GM21529 (cell line): ENCODE data around the gene MCCC2.
"Not testable (repeated sequence)": the region's sequence is repeated elsewhere in the genome, so short reads cannot be mapped to it uniquely, and the experiment has no call there.

Source experiments
- ATAC-seq: cut with Tn5 transposase; IDR thresholded peaks from one replicate; pipeline ENCODE4 v1.9.1; 2021; ENCODE audit not compliant: unreplicated experiment

MCCC2 gene

GRCh38 chr5:71586941-71587765, at the start of gene MCCC2:
MCCC2 (plus strand) TSS chr5:71587340; CDS start chr5:71587426, 86 bp downstream.
- ATAC-seq: peak; percentile 95

GRCh38 chr5:71537687-71538086, 49.5 kb upstream of the MCCC2 start:
- ATAC-seq: no peak

GRCh38 chr5:71550885-71551284, 36.3 kb upstream of the MCCC2 start:
- ATAC-seq: not testable (repeated sequence)

GRCh38 chr5:71551582-71551981, 35.6 kb upstream of the MCCC2 start:
- not testable (repeated sequence) for ATAC-seq

- not testable (repeated sequence) for ATAC-seq
Measured at GRCh38 chr5:71552026-71552749, 35.0 kb upstream of the MCCC2 start.

- ATAC-seq: no peak
Measured at GRCh38 chr5:71563161-71563560, 24.0 kb upstream of the MCCC2 start.

- no peak for ATAC-seq
Measured at GRCh38 chr5:71564895-71565294, 22.2 kb upstream of the MCCC2 start.

GRCh38 chr5:71569748-71570509, 17.2 kb upstream of the MCCC2 start:
- no peak for ATAC-seq

- not testable (repeated sequence) for ATAC-seq
Measured at GRCh38 chr5:71571811-71572210, 15.3 kb upstream of the MCCC2 start.

GRCh38 chr5:71573591-71573990, 13.5 kb upstream of the MCCC2 start:
- ATAC-seq: no peak

- ATAC-seq: not testable (repeated sequence)
Measured at GRCh38 chr5:71575588-71575987, 11.6 kb upstream of the MCCC2 start.

GRCh38 chr5:71576241-71576640, 10.9 kb upstream of the MCCC2 start:
- no peak for ATAC-seq

GRCh38 chr5:71577839-71578238, 9.3 kb upstream of the MCCC2 start:
- not testable (repeated sequence) for ATAC-seq

- no peak for ATAC-seq
Measured at GRCh38 chr5:71582945-71583584, 4.1 kb upstream of the MCCC2 start.

- ATAC-seq: peak; percentile 1
Measured at GRCh38 chr5:71586052-71586940, 844 bp upstream of the MCCC2 start.

GRCh38 chr5:71587766-71588532, 809 bp downstream of the MCCC2 start:
- ATAC-seq: peak; percentile 17

- ATAC-seq: no peak
Measured at GRCh38 chr5:71588533-71588885, 1.4 kb downstream of the MCCC2 start.

GRCh38 chr5:71589903-71590302, 2.8 kb downstream of the MCCC2 start:
- ATAC-seq: no peak

- no peak for ATAC-seq
Measured at GRCh38 chr5:71591100-71591499, 4.0 kb downstream of the MCCC2 start.
